ENCODE measurements around the gene IL1RL2. TPM values are rescaled to one million over a fixed set of nuclear protein-coding genes. Genes with fewer than 3 reads are reported as not detected.
A peak's percentile ranks its signal among the peaks of the same experiment; 100 is the strongest.

IL1RL2 gene
- polyA plus RNA-seq (ENCODE audit: insufficient read length), result 0.34 TPM

GRCh38 chr2:102186791-102187495 is at the start of gene IL1RL2:
Gene IL1RL2 (plus strand): TSS chr2:102187023. CDS start chr2:102187868, 845 bp downstream.
- DNase-seq, result peak; percentile 15

DNA sequence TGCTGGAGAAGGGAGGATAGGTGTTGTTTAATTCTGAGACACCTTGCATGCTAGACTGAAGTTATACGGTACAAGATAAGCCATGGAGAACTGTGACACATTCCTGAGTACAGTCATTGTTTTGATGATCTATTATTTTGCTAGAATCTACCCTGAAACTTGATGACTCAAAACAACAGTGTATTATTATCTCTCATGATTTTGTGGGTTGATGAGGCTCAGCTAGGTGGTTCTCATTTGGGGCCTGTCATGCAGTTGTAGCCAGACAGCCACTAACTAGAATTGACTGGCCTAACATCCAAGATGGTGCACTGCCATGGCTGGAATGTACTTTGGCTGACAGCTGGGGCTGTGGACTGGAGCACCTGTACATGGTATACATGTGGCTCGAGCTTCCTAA is 49.7 kb upstream of the IL1RL2 start:
- no peak for DNase-seq

- DNase-seq, result no peak
Observed at GRCh38 chr2:102138331-102138730, 48.5 kb upstream of the IL1RL2 start.

- DNase-seq, result no peak
Observed at GRCh38 chr2:102139851-102140250, 47.0 kb upstream of the IL1RL2 start.

DNA sequence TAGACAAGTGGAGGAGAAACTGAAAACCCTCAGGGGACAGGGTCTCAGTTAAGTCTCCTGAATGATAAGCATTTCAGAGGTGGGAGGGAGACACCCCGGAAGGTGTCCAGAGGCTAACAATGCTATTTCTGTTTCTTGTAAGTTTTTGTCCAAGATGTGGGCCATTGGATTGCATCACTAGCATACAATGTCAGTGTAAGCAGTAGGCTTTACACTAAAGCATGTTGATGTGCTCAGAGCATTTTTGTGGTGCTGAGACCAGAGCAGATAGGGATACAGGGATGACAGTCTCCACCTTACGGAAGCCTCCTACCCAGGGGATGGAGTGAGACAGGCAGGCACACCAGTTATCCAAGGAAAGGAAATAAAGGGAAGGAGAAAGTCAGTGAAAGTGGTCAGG is 46.4 kb upstream of the IL1RL2 start:
- no peak for DNase-seq

GRCh38 chr2:102141011-102141943 is 45.5 kb upstream of the IL1RL2 start:
- peak; percentile 55 for DNase-seq

GRCh38 chr2:102141970-102142828 is 44.6 kb upstream of the IL1RL2 start, which contains the start of gene IL1R1:
Gene IL1R1 (plus strand): TSS chr2:102142746. CDS start chr2:102157725, 14,979 bp downstream.
- peak; percentile 90 for DNase-seq

DNA sequence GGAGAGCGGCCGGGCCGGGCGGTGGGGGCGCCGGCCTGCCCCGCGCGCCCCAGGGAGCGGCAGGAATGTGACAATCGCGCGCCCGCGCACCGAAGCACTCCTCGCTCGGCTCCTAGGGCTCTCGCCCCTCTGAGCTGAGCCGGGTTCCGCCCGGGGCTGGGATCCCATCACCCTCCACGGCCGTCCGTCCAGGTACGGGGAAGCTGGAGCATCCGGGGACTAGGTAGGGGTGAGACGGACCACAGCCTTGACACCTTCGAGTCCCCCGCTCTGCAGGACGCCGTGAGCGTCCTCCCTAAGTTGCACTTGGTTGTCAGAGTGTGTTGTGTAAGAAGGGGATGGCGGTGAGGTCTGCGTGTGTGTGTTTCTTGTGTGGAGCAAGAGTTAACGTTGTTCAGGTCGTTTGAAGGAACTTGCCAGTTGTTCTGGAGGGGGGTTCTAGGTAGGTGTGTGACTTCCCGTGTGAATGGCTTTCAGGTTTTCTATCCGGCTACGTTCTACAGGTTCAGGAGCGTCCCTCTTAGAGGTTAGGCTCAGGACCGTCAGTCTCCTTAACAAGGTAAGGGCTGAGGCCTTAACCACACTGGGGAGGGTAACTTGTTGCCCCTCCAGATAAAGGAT is 43.9 kb upstream of the IL1RL2 start:
- peak; percentile 32 for DNase-seq

GRCh38 chr2:102143450-102143985 is 43.3 kb upstream of the IL1RL2 start:
- peak; percentile 38 for DNase-seq

DNA sequence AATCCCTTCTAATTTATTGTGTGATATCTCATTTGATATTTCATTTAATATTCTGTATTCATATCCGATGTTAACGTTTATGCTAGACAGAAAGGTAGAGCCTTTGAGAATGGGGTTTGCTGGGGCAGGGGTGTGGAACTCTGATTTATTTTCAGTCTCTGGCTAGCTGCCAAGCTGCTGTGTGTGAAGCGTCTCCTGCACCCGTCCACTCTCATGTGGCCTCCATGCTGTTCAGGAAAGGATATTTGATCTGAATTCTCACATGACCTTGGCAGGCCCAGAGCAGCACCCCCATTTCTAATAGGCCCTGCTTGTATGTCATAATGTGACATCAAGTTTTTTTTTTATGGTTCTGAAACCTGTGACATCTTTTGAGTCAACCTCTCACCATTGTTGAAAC is 42.7 kb upstream of the IL1RL2 start:
- no peak for DNase-seq

DNA sequence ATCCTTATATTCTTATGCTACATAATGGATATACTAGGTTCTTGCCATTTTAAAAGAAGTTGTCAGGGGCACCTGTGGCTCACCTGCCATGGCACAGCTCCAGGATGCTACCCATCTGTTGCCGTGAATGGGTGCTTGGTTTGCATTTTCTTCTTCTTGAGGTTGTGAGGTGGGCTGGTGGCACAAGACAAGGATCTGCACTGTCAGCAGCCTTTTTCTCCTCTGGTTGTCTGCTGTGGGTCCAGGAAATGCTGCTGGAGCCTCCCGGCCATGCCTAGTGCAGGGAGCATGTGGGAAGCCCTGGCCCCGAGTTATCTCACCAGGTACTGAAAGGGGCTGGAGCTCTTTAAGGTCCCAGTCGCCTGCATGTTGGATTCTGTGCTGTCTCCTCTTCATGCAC is 41.7 kb upstream of the IL1RL2 start:
- no peak for DNase-seq

DNA sequence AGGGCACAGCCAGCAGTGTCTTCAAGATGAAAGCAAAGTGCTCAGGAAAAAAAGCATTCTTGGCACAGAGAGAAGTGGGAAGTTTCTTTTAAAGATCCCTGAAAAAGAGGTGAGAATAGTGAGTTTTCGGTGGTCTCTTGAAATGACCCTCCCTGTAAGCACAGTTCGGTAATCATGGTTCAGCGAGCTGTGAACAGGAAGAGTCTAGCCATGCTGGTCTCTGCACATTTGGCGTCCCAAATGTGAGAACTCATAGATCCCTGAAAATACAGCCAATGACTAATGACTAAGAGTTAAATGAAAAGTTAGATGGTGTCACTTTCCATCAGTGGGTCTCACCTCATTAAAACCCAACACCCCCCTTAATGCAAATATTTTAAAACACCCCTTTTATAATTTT is 40.9 kb upstream of the IL1RL2 start:
- no peak for DNase-seq

DNA sequence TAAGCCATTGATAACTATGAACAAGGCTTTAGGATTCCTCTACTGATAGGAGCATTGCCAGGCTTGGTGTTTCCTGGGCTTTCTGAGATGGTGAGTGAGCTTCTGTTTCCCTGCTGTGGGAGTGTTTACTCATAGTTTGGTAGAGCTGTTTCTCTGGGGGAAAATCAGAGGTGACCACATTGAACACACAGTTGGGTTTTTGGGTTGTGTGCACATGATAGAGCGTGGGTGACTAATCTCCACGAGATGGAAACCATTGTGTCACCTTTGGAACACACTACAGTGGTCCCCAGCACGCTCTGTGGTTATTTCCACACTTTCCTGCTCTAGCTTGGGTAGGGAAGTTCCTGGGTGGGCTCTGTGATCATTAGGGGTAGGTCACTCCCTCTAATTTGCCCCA is 38.9 kb upstream of the IL1RL2 start:
- no peak for DNase-seq

- no peak for DNase-seq
Observed at GRCh38 chr2:102149243-102149642, 37.6 kb upstream of the IL1RL2 start.

DNA sequence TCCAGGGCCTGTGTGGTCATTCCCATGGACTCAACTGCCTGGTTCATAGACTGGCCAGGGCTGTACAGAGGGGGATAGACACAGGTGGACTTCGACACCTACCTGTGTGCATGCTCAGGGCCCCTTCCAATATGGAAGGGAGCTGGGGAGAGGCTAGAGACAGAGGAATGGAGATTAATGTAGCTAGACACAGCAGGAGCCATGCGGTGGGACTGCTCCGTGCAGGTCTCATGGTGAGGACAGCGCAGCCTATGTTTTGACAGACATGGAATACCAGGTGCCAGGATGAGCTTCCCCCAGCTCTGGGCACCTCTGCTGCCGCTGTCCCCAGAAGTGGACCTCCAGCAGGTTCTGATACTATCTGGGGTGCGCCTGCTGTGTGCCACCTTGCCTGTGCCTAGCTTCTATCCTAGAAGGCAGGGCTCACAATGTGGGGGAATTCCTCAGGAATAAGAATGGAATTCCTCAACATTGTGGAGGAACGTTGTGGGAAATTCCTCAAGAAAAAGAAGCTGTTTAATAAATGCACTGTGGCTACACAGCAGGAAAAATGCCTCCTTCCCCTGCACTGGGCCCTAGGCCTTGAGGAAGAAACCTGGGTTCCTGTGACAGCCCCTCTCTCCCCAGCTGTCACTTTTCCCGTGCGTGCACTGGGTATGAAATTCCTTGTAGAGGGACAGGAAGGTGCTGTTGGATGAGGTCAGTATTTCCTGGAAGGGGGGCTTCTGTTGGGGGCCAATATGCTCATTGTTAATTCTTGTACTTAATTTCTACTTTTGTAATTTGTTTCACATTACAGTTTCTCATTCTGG is 37.0 kb upstream of the IL1RL2 start:
- no peak for DNase-seq

DNA sequence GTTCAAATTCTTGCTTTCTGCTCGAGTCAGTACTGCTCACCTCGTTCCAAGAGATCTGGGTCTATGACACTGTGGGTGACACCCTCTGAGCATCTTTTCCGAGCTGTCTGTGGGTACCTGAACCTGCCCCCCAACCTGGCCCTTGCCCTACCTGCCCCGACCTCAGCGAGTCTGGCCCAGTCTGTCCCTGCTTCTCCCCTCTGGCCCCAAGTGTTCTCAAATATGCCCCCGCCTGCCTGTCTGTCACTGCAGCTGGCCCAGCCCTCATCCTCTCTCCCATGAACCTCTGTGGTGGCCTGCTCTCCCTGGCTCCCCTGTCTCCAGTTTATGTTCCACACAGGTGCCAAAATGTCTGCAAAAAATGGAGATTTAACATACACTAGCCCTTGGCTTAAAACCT is 32.5 kb upstream of the IL1RL2 start:
- DNase-seq, result no peak

DNA sequence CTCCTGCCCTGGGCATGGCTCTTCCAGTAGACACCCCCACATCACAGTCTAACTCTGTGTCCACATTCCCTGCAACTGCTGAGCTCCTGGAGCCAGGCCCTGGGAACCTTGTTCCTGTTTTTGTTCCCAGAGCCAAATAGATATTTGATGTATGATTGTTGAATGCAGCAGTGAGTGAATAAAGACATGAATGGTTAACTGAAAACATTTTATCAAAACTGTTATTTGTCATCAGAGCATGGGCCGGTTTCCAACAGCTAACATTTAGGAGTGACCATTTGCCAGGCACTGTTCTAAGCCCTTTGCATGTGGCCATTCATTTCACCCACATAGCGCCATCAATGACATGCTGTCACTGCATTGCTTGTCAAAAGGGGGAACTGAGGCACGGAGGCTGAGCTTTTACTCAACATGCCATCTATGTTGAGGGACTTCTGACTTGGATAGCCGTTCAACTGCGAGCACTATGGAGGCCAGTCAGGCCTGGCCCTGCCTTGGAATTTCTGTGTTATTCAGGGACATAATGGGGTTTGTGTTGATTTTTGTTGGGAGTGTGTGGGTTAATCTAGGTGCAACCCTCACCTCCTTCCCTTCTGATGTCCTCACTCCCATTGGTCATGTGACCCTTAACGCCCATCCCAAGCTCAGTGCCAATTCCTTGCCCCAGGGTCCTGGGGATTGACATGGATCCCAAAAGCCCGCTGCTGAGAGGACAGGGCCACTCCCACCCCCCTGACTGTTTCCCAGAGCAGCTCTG is 31.7 kb upstream of the IL1RL2 start:
- no peak for DNase-seq

DNA sequence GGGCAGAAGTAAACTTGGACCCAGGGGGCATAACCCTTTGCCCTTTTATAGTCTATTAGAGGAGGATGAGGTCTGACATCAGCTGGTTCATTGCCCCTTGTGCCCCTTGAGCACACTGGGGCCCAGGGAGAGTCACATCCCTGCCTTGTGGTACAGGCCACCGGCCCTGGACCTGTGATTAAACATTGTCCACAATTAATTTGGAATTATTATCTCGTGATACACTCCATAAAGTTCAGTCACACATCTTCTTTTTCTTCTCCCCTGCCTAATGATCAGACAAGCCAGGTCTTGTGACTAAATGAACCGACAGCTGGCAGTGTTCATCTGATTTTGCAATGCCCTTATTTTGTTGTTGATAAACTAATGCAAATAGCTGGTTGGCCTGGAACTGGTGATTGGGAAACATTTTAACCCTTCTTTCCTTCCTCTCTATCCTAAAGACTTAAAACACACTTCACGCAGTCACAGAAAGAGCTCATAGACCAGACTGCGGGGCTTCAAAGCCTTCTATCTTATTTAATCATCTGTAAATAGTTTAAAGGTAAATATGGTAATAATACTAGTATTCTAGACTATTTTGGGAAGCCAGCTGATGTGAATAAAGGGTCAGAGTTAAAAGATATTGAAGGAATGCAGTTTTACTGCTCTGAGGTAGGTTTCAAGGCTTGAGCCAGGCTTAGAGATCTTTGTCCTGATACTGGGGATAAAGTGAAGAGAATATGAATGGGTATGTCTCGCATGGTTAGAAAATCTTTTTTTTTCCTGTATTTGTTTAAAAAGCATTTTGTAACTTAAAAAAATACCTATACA is 30.9 kb upstream of the IL1RL2 start:
- no peak for DNase-seq

Data from hindlimb muscle (tissue), 1 donor.